Suprapubic skin (tissue), 4 donors: ENCODE measurements around the gene OTULINL. TPM values are rescaled to one million over a fixed set of nuclear protein-coding genes. Genes with fewer than 3 reads are reported as not detected.
"Not testable (repeated sequence)": the region's sequence is repeated elsewhere in the genome, so short reads cannot be mapped to it uniquely, and the experiment has no call there.

Source experiments
- DNase-seq, 2 donors: peaks; one replicate each; pipeline ENCODE4 v3.0.0-alpha.2; 2019; ENCODE audit warnings: low spot score in 2 of 2
- H3K27ac ChIP-seq: fragments of 200-600 bp; sonication (generic); one replicate; pipeline ENCODE4 v1.5.1; 2019
- H3K27me3 ChIP-seq: fragments of 200-600 bp; sonication (generic); one replicate; pipeline ENCODE4 v1.5.1; 2019
- H3K36me3 ChIP-seq: fragments of 200-600 bp; sonication (generic); one replicate; pipeline ENCODE4 v1.5.1; 2019
- H3K4me1 ChIP-seq: fragments of 200-600 bp; sonication (generic); one replicate; pipeline ENCODE4 v1.5.1; 2019
- H3K4me3 ChIP-seq: fragments of 200-600 bp; sonication (generic); one replicate; pipeline ENCODE4 v1.5.1; 2019; ENCODE audit warnings: mild to moderate bottlenecking
- H3K9me3 ChIP-seq: fragments of 200-600 bp; sonication (generic); one replicate; pipeline ENCODE4 v1.5.1; 2019
- CTCF ChIP-seq, 2 donors: fragments of 200-600 bp in 1 of 2; fragments of 450-650 bp in 1 of 2; sonication (generic) in 1 of 2; IDR thresholded peaks; one replicate each; pipeline ENCODE4 v1.5.1; 2016 to 2019; ENCODE audit warnings: antibody characterized with exemption in 2 of 2, mild to moderate bottlenecking in 1 of 2, moderate library complexity in 1 of 2
- EP300 ChIP-seq: sonication (generic); formaldehyde crosslinking; IDR thresholded peaks from one replicate; pipeline ENCODE4 v1.6.1; 2017; ENCODE audit warnings: antibody characterized with exemption
- POLR2A ChIP-seq, 2 donors: fragments of 450-650 bp; IDR thresholded peaks; one replicate each; pipeline ENCODE4 v1.6.1; 2017; ENCODE audit warnings: antibody characterized with exemption in 2 of 2, mild to moderate bottlenecking in 2 of 2, moderate library complexity in 2 of 2
- POLR2AphosphoS5 ChIP-seq, 3 donors: sonication (generic); formaldehyde crosslinking; IDR thresholded peaks; one replicate each; pipeline ENCODE4 v1.6.1; 2017; ENCODE audit warnings: antibody characterized with exemption in 3 of 3
- WGBS: methylation state at CpG from one replicate; pipeline ENCODE4 v1.1.5; 2018; 5-methylcytosine and 5-hydroxymethylcytosine counted together
- total RNA-seq, 4 donors: library from RNA; depleted of rRNA; stranded (reverse); fragments of >200 nt; gene quantifications; one replicate each; pipeline ENCODE4 v1.1.0, GENCODE V29; 2016

OTULINL gene
- total RNA-seq, 4 donors from 2014 or later, result 1.1 to 3.3 (median 2.7) TPM

GRCh38 chr5:14547666-14548065 lies 33.9 kb upstream of the OTULINL start:
- DNase-seq, result no peak
- no peaks in the 10 kb centered on the region for H3K36me3 ChIP-seq
- no peaks in the 10 kb centered on the region for H3K9me3 ChIP-seq
- TF ChIP-seq EP300, result no peak
- H3K4me3 ChIP-seq, result no peak overlapping the region
- no peak overlapping the region for H3K27ac ChIP-seq
- H3K4me1 ChIP-seq, result no peaks in the 10 kb centered on the region
- no peaks in the 10 kb centered on the region for H3K27me3 ChIP-seq
- 100% methylated on average over 1 of the region's 1 CpG for WGBS

GRCh38 chr5:14551211-14551610 lies 30.4 kb upstream of the OTULINL start:
- no peaks in the 10 kb centered on the region for H3K9me3 ChIP-seq
- WGBS, result 89% methylated on average over 3 of the region's 3 CpGs
- DNase-seq, result no peak
- no peak overlapping the region for H3K27ac ChIP-seq
- H3K4me1 ChIP-seq, result no peaks in the 10 kb centered on the region
- H3K36me3 ChIP-seq, result no peaks in the 10 kb centered on the region
- no peaks in the 10 kb centered on the region for H3K27me3 ChIP-seq
- TF ChIP-seq POLR2AphosphoS5 (IDR thresholded peaks at IDR 0.05) (no peak), CTCF (IDR thresholded peaks at IDR 0.05) (no peak), POLR2A (IDR thresholded peaks at IDR 0.05) (no peak), EP300 (no peak)
- H3K4me3 ChIP-seq, result no peak overlapping the region

- Histone ChIP-seq H3K27ac (no peak overlapping the region), H3K36me3 (no peaks in the 10 kb centered on the region), H3K4me1 (peaks cover 1% of the 10 kb centered on the region), H3K27me3 (no peaks in the 10 kb centered on the region), H3K4me3 (no peak overlapping the region), H3K9me3 (no peaks in the 10 kb centered on the region)
- WGBS, result 30% methylated on average over 1 of the region's 1 CpG
- DNase-seq, result no peak
- TF ChIP-seq EP300, result no peak
Measured at GRCh38 chr5:14552017-14552416, 29.6 kb upstream of the OTULINL start.

GRCh38 chr5:14554288-14554687 lies 27.3 kb upstream of the OTULINL start:
- not testable (repeated sequence) for H3K27me3 ChIP-seq, H3K9me3 ChIP-seq, H3K4me1 ChIP-seq, H3K27ac ChIP-seq, H3K36me3 ChIP-seq, H3K4me3 ChIP-seq, DNase-seq
- 54% methylated on average over 3 of the region's 3 CpGs for WGBS

- 65% methylated on average over 2 of the region's 2 CpGs for WGBS
- Histone ChIP-seq H3K27me3 (no peaks in the 10 kb centered on the region), H3K27ac (no peak overlapping the region), H3K9me3 (no peaks in the 10 kb centered on the region), H3K4me1 (peaks cover 4% of the 10 kb centered on the region), H3K36me3 (no peaks in the 10 kb centered on the region), H3K4me3 (no peak overlapping the region)
- TF ChIP-seq POLR2A (IDR thresholded peaks at IDR 0.05) (no peak), POLR2AphosphoS5 (IDR thresholded peaks at IDR 0.05) (no peak), CTCF (IDR thresholded peaks at IDR 0.05) (no peak), EP300 (no peak)
- no peak for DNase-seq
Measured at GRCh38 chr5:14556015-14556414, 25.6 kb upstream of the OTULINL start.

GRCh38 chr5:14557203-14557770 lies 24.3 kb upstream of the OTULINL start:
- TF ChIP-seq EP300 (no peak), POLR2AphosphoS5 (IDR thresholded peaks at IDR 0.05) (no peak), CTCF (IDR thresholded peaks at IDR 0.05) (no peak), POLR2A (IDR thresholded peaks at IDR 0.05) (no peak)
- Histone ChIP-seq H3K4me3 (no peak overlapping the region), H3K9me3 (no peaks in the 10 kb centered on the region), H3K36me3 (no peaks in the 10 kb centered on the region), H3K4me1 (peaks cover 4% of the 10 kb centered on the region), H3K27ac (no peak overlapping the region), H3K27me3 (no peaks in the 10 kb centered on the region)
- no peak for DNase-seq
- WGBS, result 55% methylated on average over 8 of the region's 8 CpGs

- Histone ChIP-seq H3K27ac (no peak overlapping the region), H3K4me1 (peaks cover 4% of the 10 kb centered on the region), H3K4me3 (no peak overlapping the region), H3K9me3 (no peaks in the 10 kb centered on the region), H3K36me3 (no peaks in the 10 kb centered on the region), H3K27me3 (no peaks in the 10 kb centered on the region)
- TF ChIP-seq CTCF (IDR thresholded peaks at IDR 0.05), result no peak
- no peak for TF ChIP-seq EP300
- no peak for TF ChIP-seq POLR2A (IDR thresholded peaks at IDR 0.05)
- no peak for TF ChIP-seq POLR2AphosphoS5 (IDR thresholded peaks at IDR 0.05)
- no peak for DNase-seq
- WGBS, result 67% methylated on average over 8 of the region's 8 CpGs
Measured at GRCh38 chr5:14557791-14558415, 23.7 kb upstream of the OTULINL start.
